Naive thymus-derived CD4-positive, alpha-beta T cell (primary cell): ENCODE measurements around the gene CEACAM6. TPM values are rescaled to one million over a fixed set of nuclear protein-coding genes. Genes with fewer than 3 reads are reported as not detected.

Experiments used
- ATAC-seq: fragments of 150-1000 bp; cut with Tn5 transposase; 2 replicates; pipeline ENCODE4 v1.10.0; 2021; ENCODE audit warnings: mild to moderate bottlenecking, moderate library complexity
- CTCF ChIA-PET: fragments of 350-600 bp; sonication (Branson Sonifier 250); formaldehyde crosslinking; loops from one replicate; lab custom pipeline; 2021; ENCODE audit warnings: antibody characterized with exemption; lab: Charles Lee
- POLR2A ChIA-PET: fragments of 350-600 bp; sonication (Branson Sonifier 250); formaldehyde crosslinking; loops from one replicate; lab custom pipeline; 2021; ENCODE audit warnings: antibody characterized with exemption, inconsistent platforms; lab: Charles Lee
- DNase-seq, 9 donors: peaks; one replicate each; pipeline versions ENCODE4 v3.0.0 to v3.0.0-alpha.2; 2020 to 2022; ENCODE audit warnings: mixed read lengths in 1 of 9
- H3K27ac ChIP-seq: one replicate; pipeline ENCODE4 v1.7.0; 2013; ENCODE audit warnings: mild to moderate bottlenecking, low read depth, low read length, moderate library complexity
- H3K27me3 ChIP-seq, 2 donors: one replicate each; pipeline ENCODE4 v1.7.0; 2013; ENCODE audit warnings: low read length in 2 of 2, mild to moderate bottlenecking in 2 of 2, moderate library complexity in 2 of 2; ENCODE audit not compliant: control insufficient read depth in 2 of 2, insufficient read depth in 2 of 2
- H3K36me3 ChIP-seq, 3 experiments: 1 replicate in 2 of 3; 2 replicates in 1 of 3; pipeline ENCODE4 v1.7.0; 2013; ENCODE audit warnings: low read length in 3 of 3, mild to moderate bottlenecking in 3 of 3, moderate library complexity in 1 of 3; ENCODE audit not compliant: insufficient read depth in 3 of 3, control insufficient read depth in 2 of 3
- H3K4me1 ChIP-seq, 2 donors: one replicate each; pipeline ENCODE4 v1.7.0; 2013; ENCODE audit warnings: low read length in 2 of 2, mild to moderate bottlenecking in 2 of 2, moderate library complexity in 1 of 2; ENCODE audit not compliant: control insufficient read depth in 2 of 2, insufficient read depth in 2 of 2
- H3K4me3 ChIP-seq: 2 replicates; pipeline ENCODE4 v1.7.0; 2013; ENCODE audit warnings: mild to moderate bottlenecking, low read length
- H3K9me3 ChIP-seq, 3 experiments: 1 replicate in 2 of 3; 2 replicates in 1 of 3; pipeline ENCODE4 v1.7.0; 2013; ENCODE audit warnings: low read length in 3 of 3; ENCODE audit not compliant: control insufficient read depth in 2 of 3
- H3K27ac Mint-ChIP-seq, 9 donors: one replicate each; pipeline ENCODE4 v1.8.0; 2020 to 2022; ENCODE audit warnings: mixed read lengths in 9 of 9, mild to moderate bottlenecking in 8 of 9, moderate library complexity in 5 of 9, inconsistent platforms in 2 of 9
- H3K27me3 Mint-ChIP-seq, 5 donors: one replicate each; pipeline ENCODE4 v1.8.0; 2021 to 2022; ENCODE audit warnings: mixed read lengths in 5 of 5, mild to moderate bottlenecking in 1 of 5
- H3K36me3 Mint-ChIP-seq, 5 donors: one replicate each; pipeline ENCODE4 v1.8.0; 2020 to 2022; ENCODE audit warnings: mixed read lengths in 5 of 5, mild to moderate bottlenecking in 3 of 5, inconsistent platforms in 1 of 5
- H3K4me1 Mint-ChIP-seq, 7 donors: one replicate each; pipeline ENCODE4 v1.8.0; 2020 to 2022; ENCODE audit warnings: mixed read lengths in 7 of 7, mild to moderate bottlenecking in 3 of 7, inconsistent platforms in 1 of 7
- H3K4me3 Mint-ChIP-seq, 10 donors: one replicate each; pipeline ENCODE4 v1.8.0; 2020 to 2022; ENCODE audit warnings: mild to moderate bottlenecking in 10 of 10, mixed read lengths in 10 of 10, moderate library complexity in 6 of 10, inconsistent platforms in 2 of 10
- H3K9me3 Mint-ChIP-seq, 11 donors: one replicate each; pipeline ENCODE4 v1.8.0; 2020 to 2022; ENCODE audit warnings: mixed read lengths in 11 of 11, mild to moderate bottlenecking in 4 of 11, inconsistent platforms in 1 of 11, moderate library complexity in 1 of 11
- intact Hi-C, 2 donors: fragments of 100-400 bp; cut with micrococcal nuclease; formaldehyde crosslinking; loops; one replicate each; pipeline ENCODE4 v1.15.1; 2023
- polyA plus RNA-seq, 2 donors: library from polyadenylated mRNA; unstranded; fragments of 300-500 nt; fragmentation: Illumina TruSeq; gene quantifications; one replicate each; pipeline ENCODE4 v1.2.3, GENCODE V29; 2021
- total RNA-seq, 6 experiments: library from RNA in 5 of 6; stranded (reverse) in 5 of 6; gene quantifications; 1 replicate in 5 of 6; 2 replicates in 1 of 6; pipeline ENCODE4 v1.2.3 and lab custom pipeline; 2021 to 2026

Gene CEACAM6
- total and polyA plus RNA-seq, 7 experiments from 2014 or later = 0.15 TPM; not detected in 6

DNA sequence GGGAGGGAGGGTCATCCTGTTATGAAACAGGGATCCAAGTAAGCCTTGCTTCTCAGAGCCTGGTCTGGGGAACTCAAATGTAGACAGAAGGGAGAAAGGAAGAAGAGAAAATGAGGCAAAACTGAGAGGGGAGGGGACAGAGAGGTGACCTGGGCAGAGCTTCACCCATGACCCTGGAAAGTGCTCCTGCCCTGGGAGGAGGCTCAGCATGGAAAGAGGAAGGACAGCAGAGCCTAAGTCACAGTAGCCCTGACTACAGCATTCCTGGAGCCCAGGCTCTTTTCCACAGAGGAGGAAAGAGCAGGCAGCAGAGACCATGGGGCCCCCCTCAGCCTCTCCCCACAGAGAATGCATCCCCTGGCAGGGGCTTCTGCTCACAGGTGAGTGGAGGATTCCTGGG lies 41.0 kb downstream of the CEACAM6 start, which contains the start of gene CEACAM3:
Gene CEACAM3, plus strand, starts transcription at position 226 of the 400 bp plus-strand sequence. Its CDS starts 91 bp downstream, at position 317.
- Mint-ChIP-seq H3K36me3 (no peaks in the 10 kb centered on the region), H3K27ac (no peak within 1 kb of the TSS), H3K27me3 (peaks cover 12 to 40% (median 27%) of the 10 kb centered on the region in 5 donors), H3K4me3 (no peak within 1 kb of the TSS), H3K9me3 (peaks cover 0 to 2% (median 0%) of the 10 kb centered on the region in 11 donors), H3K4me1 (peaks cover 0 to 8% (median 2%) of the 10 kb centered on the region in 7 donors)
- intact Hi-C loops = no loop called here
- DNase-seq (no peak), ATAC-seq (no peak)
- Histone ChIP-seq H3K4me1 (no peaks in the 10 kb centered on the region), H3K4me3 (no peak within 1 kb of the TSS), H3K9me3 (no peaks in the 10 kb centered on the region), H3K36me3 (no peaks in the 10 kb centered on the region), H3K27ac (no peak within 1 kb of the TSS), H3K27me3 (no peaks in the 10 kb centered on the region)
- CTCF ChIA-PET = interaction anchor here (1.2 to 2.7 kb wide), 6 partner anchors 10 to 155 kb away, joined by 3 to 14 read pairs (median 10); no protein-coding TSS in a partner anchor
- POLR2A ChIA-PET = interaction anchor here (1.1 kb wide), 1 partner anchor 24 kb away, joined by 3 read pairs; no protein-coding TSS in a partner anchor

DNA sequence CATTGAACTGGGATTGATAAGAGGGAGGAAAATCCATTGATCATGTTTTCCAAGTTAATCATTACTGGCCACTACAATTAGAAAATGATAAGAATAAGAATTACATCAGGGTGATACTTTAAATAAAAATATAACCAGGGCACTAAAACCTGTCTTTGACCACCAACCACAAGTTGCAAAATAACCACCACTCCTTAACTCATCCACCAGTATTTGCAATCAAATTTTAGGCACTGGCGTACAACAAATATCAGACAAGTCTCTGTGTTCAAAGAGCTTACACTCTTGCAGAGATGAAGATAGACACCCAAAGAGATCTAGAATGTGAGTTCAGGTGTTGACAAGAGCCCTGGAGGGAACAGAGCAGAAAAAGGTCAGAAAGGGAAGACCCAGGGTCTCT lies 41.6 kb downstream of the CEACAM6 start:
- Mint-ChIP-seq H3K27me3 (peaks cover 9 to 35% (median 27%) of the 10 kb centered on the region in 5 donors), H3K27ac (no peak overlapping the region), H3K9me3 (peaks cover 0 to 4% (median 0%) of the 10 kb centered on the region in 11 donors), H3K36me3 (no peaks in the 10 kb centered on the region), H3K4me3 (no peak overlapping the region), H3K4me1 (peaks cover 0 to 12% (median 4%) of the 10 kb centered on the region in 7 donors)
- Histone ChIP-seq H3K36me3 (no peaks in the 10 kb centered on the region), H3K4me1 (no peaks in the 10 kb centered on the region), H3K27ac (no peak overlapping the region), H3K27me3 (no peaks in the 10 kb centered on the region), H3K9me3 (no peaks in the 10 kb centered on the region), H3K4me3 (no peak overlapping the region)
- ChIA-PET CTCF (interaction anchor here (0.9 to 2.7 kb wide), 3 partner anchors 23 to 46 kb away, joined by 3 to 14 read pairs (median 3); no protein-coding TSS in a partner anchor), POLR2A (no interaction called here)
- no peak for DNase-seq
- no peak for ATAC-seq
- intact Hi-C loops = no loop called here

DNA sequence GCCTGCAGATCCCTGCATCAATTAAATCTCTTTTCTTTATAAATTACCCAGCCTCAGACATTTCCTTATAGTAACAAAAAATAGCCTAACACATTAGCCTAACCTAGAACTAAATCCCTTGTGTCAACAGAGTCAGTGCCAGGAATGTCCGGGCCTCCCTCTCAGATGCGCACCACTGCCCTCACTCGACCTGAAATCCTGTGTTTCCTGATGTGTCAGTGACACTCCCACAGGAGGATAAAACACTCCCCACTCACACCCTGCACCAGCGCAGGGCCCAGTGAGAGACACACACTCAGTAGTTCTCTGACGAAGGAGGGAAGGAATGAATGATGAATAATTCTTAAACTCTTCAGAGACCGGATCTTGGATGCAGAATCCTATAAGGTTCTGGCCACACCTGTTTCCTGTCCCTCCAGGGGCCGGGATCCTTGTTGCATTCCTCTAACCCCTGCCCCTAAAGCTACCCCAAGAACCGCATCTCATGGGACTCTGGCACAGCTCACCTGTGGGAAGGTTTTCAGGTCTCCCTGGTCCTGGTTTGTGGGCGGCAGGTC lies 44.2 kb downstream of the CEACAM6 start:
- H3K4me3 ChIP-seq = no peak overlapping the region
- peaks cover 0 to 20% (median 16%) of the 10 kb centered on the region in 5 donors for H3K27me3 Mint-ChIP-seq
- POLR2A ChIA-PET = no interaction called here
- DNase-seq (no peak), ATAC-seq (no peak)
- CTCF ChIA-PET = interaction anchor here (0.7 kb wide), 1 partner anchor 17 kb away, joined by 3 read pairs; no protein-coding TSS in a partner anchor
- no peaks in the 10 kb centered on the region for H3K27me3 ChIP-seq
- H3K4me3 Mint-ChIP-seq = no peak overlapping the region
- no peak overlapping the region for H3K27ac ChIP-seq
- no peaks in the 10 kb centered on the region for H3K4me1 ChIP-seq
- peaks cover 0 to 4% (median 0%) of the 10 kb centered on the region in 11 donors for H3K9me3 Mint-ChIP-seq
- intact Hi-C loops = no loop called here
- H3K9me3 ChIP-seq = no peaks in the 10 kb centered on the region
- no peak overlapping the region for H3K27ac Mint-ChIP-seq
- peaks cover 0 to 4% (median 0%) of the 10 kb centered on the region in 5 donors for H3K36me3 Mint-ChIP-seq
- no peaks in the 10 kb centered on the region for H3K36me3 ChIP-seq
- H3K4me1 Mint-ChIP-seq = peaks cover 0 to 26% (median 18%) of the 10 kb centered on the region in 7 donors

DNA sequence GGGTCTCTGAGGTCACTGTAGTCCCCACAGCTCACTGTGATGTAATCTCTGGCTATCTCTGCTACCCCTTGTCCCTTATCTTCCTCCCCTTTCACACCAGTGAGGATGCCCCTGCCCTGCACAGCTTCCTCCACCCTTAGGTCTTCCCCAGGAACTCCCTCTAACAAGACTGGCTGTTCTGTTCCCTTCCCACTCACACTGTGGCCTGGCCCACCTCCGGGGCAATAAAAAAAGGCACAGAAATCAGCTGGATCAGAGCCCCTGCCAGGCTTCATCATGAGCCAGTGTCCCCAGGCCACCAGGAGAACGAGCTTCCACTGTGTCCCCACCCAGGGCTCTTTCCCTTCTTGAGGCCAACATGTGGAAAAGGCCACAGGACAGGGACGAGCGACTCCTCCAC lies 45.7 kb downstream of the CEACAM6 start:
- Histone ChIP-seq H3K4me1 (no peaks in the 10 kb centered on the region), H3K4me3 (no peak overlapping the region), H3K27me3 (no peaks in the 10 kb centered on the region), H3K9me3 (no peaks in the 10 kb centered on the region), H3K27ac (no peak overlapping the region), H3K36me3 (no peaks in the 10 kb centered on the region)
- peaks cover 0 to 34% (median 29%) of the 10 kb centered on the region in 7 donors for H3K4me1 Mint-ChIP-seq
- DNase-seq = no peak
- no peak overlapping the region for H3K4me3 Mint-ChIP-seq
- H3K27ac Mint-ChIP-seq = peak overlapping the region in 2 of 9 donors; percentile 60 to 67
- ChIA-PET POLR2A (no interaction called here), CTCF (interaction anchor here (0.6 to 1.6 kb wide), 3 partner anchors 20 to 49 kb away, joined by 3 to 4 read pairs (median 3); no protein-coding TSS in a partner anchor)
- peaks cover 0 to 18% (median 9%) of the 10 kb centered on the region in 5 donors for H3K27me3 Mint-ChIP-seq
- ATAC-seq = no peak
- peaks cover 0 to 4% (median 0%) of the 10 kb centered on the region in 5 donors for H3K36me3 Mint-ChIP-seq
- intact Hi-C loops = no loop called here
- H3K9me3 Mint-ChIP-seq = peaks cover 0 to 4% (median 0%) of the 10 kb centered on the region in 11 donors

DNA sequence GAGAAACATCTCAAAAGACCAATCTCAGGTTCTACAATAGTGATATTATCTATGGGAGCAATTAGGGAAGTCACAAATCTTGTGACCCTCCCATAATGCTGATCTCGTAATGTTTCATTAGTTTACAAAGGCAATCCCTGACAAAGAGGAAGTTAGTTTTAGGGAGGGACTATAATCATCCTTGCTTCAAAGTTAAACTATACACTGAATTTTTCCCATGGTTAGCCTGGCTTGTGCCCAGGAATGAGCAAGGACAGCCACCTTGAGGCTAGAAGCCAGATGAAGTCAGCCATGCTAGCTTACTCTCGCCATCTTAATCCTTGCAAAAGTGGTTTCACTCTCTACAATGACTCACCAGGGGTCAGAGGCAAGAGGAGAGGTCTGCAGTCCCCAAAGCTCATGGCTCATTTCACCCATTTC lies 46.5 kb downstream of the CEACAM6 start:
- Histone ChIP-seq H3K4me3 (no peak overlapping the region), H3K36me3 (no peaks in the 10 kb centered on the region), H3K4me1 (no peaks in the 10 kb centered on the region), H3K9me3 (no peaks in the 10 kb centered on the region), H3K27me3 (no peaks in the 10 kb centered on the region), H3K27ac (no peak overlapping the region)
- H3K27ac Mint-ChIP-seq = peak overlapping the region in 2 of 9 donors; percentile 40 to 44
- no peak overlapping the region for H3K4me3 Mint-ChIP-seq
- intact Hi-C loops = no loop called here
- ATAC-seq (peak; percentile 73), DNase-seq (no peak)
- POLR2A ChIA-PET = no interaction called here
- H3K27me3 Mint-ChIP-seq = peaks cover 0 to 15% (median 4%) of the 10 kb centered on the region in 5 donors
- peaks cover 0 to 4% (median 0%) of the 10 kb centered on the region in 11 donors for H3K9me3 Mint-ChIP-seq
- peaks cover 0 to 34% (median 29%) of the 10 kb centered on the region in 7 donors for H3K4me1 Mint-ChIP-seq
- CTCF ChIA-PET = interaction anchor here (0.5 to 1.6 kb wide), 3 partner anchors 8 to 49 kb away, joined by 4 to 6 read pairs (median 5); no protein-coding TSS in a partner anchor
- peaks cover 0 to 4% (median 0%) of the 10 kb centered on the region in 5 donors for H3K36me3 Mint-ChIP-seq

DNA sequence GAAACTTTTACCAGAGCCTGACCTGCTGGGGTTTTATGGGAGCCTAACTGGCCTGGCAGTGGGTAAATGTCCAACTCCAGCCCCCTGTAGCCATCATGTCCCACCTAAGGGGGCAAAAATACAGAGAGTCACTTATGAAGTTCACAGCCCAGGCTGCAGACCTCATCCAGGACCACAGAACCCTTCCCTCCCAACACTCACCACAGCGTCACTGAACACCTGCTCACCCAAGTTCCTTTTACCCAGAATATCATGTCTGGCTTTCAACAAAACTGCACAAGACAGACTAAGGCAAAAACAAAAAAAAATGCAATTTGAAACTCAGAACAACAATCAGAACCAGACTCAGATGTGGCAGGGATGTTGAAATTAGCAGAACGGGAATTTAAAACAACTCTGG lies 47.4 kb downstream of the CEACAM6 start:
- Mint-ChIP-seq H3K27ac (peak overlapping the region in 5 of 9 donors; percentile 2 to 79 (median 21)), H3K4me1 (peaks cover 0 to 34% (median 29%) of the 10 kb centered on the region in 7 donors), H3K27me3 (peaks cover 0 to 7% (median 2%) of the 10 kb centered on the region in 5 donors), H3K9me3 (peaks cover 0 to 4% (median 0%) of the 10 kb centered on the region in 11 donors), H3K36me3 (peaks cover 0 to 4% (median 0%) of the 10 kb centered on the region in 5 donors), H3K4me3 (peak overlapping the region in 3 of 10 donors; percentile 7 to 30 (median 7))
- Histone ChIP-seq H3K4me1 (no peaks in the 10 kb centered on the region), H3K36me3 (no peaks in the 10 kb centered on the region), H3K9me3 (no peaks in the 10 kb centered on the region), H3K4me3 (no peak overlapping the region), H3K27me3 (no peaks in the 10 kb centered on the region), H3K27ac (no peak overlapping the region)
- ChIA-PET POLR2A (no interaction called here), CTCF (interaction anchor here (1.2 to 1.6 kb wide), 3 partner anchors 7 to 18 kb away, joined by 4 to 6 read pairs (median 4); no protein-coding TSS in a partner anchor)
- DNase-seq (no peak), ATAC-seq (no peak)
- intact Hi-C loops = no loop called here
